C4-2B (cell line): ENCODE data around the gene SLC9A9.

ENCODE experiments used
- ZFX ChIP-seq: fragments of 450-650 bp; IDR thresholded peaks from 2 replicates; pipeline ENCODE4 v1.6.1; 2017
- TF ChIP-seq, protein P1 (sequence below): fragments of 450-650 bp; conservative IDR thresholded peaks from 2 replicates; pipeline ENCODE4 v1.5.1; 2017; ENCODE audit warnings: mild to moderate bottlenecking

GRCh38 chr3:143608966-143609365 lies 239.3 kb downstream of the SLC9A9 start:
- TF ChIP-seq, protein P1, sequence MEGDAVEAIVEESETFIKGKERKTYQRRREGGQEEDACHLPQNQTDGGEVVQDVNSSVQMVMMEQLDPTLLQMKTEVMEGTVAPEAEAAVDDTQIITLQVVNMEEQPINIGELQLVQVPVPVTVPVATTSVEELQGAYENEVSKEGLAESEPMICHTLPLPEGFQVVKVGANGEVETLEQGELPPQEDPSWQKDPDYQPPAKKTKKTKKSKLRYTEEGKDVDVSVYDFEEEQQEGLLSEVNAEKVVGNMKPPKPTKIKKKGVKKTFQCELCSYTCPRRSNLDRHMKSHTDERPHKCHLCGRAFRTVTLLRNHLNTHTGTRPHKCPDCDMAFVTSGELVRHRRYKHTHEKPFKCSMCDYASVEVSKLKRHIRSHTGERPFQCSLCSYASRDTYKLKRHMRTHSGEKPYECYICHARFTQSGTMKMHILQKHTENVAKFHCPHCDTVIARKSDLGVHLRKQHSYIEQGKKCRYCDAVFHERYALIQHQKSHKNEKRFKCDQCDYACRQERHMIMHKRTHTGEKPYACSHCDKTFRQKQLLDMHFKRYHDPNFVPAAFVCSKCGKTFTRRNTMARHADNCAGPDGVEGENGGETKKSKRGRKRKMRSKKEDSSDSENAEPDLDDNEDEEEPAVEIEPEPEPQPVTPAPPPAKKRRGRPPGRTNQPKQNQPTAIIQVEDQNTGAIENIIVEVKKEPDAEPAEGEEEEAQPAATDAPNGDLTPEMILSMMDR = no peak
- TF ChIP-seq ZFX = no peak
